Esophagus squamous epithelium (tissue), 5 donors: ENCODE results near the gene RGS7. TPM values are rescaled to one million over a fixed set of nuclear protein-coding genes. Genes with fewer than 3 reads are reported as not detected.

Experiments
- DNase-seq: peaks from one replicate; lab custom pipeline; 2025; lab: John Stamatoyannopoulos, UW
- H3K27ac ChIP-seq, 4 donors: fragments of 200-600 bp; sonication (generic); one replicate each; pipeline ENCODE4 v1.5.1; 2016 to 2019; ENCODE audit warnings: mild to moderate bottlenecking in 1 of 4
- H3K27me3 ChIP-seq, 4 donors: fragments of 200-600 bp; sonication (generic); 1 replicate in 3 of 4; 2 replicates in 1 of 4; pipeline versions ENCODE4 v1.5.1 to v1.6.0; 2017 to 2021; ENCODE audit warnings: antibody characterized with exemption in 1 of 4
- H3K36me3 ChIP-seq, 3 donors: fragments of 200-600 bp; sonication (generic); one replicate each; pipeline ENCODE4 v1.5.1; 2016 to 2019
- H3K4me1 ChIP-seq, 3 donors: fragments of 200-600 bp; sonication (generic); one replicate each; pipeline ENCODE4 v1.5.1; 2017 to 2019
- H3K4me3 ChIP-seq, 4 donors: fragments of 200-600 bp; sonication (generic); 1 replicate in 3 of 4; 2 replicates in 1 of 4; pipeline ENCODE4 v1.5.1; 2016 to 2019; ENCODE audit warnings: mild to moderate bottlenecking in 2 of 4, moderate library complexity in 1 of 4
- H3K9me3 ChIP-seq, 3 donors: fragments of 200-600 bp; sonication (generic); one replicate each; pipeline ENCODE4 v1.5.1; 2016 to 2019
- POLR2A ChIP-seq, 4 donors: fragments of 450-650 bp; IDR thresholded peaks; one replicate each; pipeline ENCODE4 v1.6.1; 2017; ENCODE audit warnings: antibody characterized with exemption in 4 of 4, mild to moderate bottlenecking in 4 of 4, moderate library complexity in 3 of 4
- WGBS, 2 donors: methylation state at CpG; one replicate each; pipeline ENCODE4 v1.1.5; 2018; 5-methylcytosine and 5-hydroxymethylcytosine counted together
- intact Hi-C: fragments of 100-400 bp; cut with DNase I; formaldehyde crosslinking; loops from one replicate; pipeline ENCODE4 v1.15.0; 2022
- total RNA-seq, 4 donors: library from RNA; depleted of rRNA; stranded (reverse); fragments of >200 nt; gene quantifications; one replicate each; pipeline ENCODE4 v1.1.0, GENCODE V29; 2016
- TF ChIP-seq, protein P1 (sequence below), 6 experiments: fragments of 450-650 bp in 4 of 6; fragments of 200-600 bp in 2 of 6; sonication (generic) in 2 of 6; IDR thresholded peaks; one replicate each; pipeline ENCODE4 v1.5.1; 2016 to 2019; ENCODE audit warnings: antibody characterized with exemption in 6 of 6, mild to moderate bottlenecking in 4 of 6, moderate library complexity in 4 of 6
- donor health status: DM: yes; HTN: yes; CAD: no.

The RGS7 gene
- total RNA-seq, 4 donors from 2014 or later = not detected

DNA sequence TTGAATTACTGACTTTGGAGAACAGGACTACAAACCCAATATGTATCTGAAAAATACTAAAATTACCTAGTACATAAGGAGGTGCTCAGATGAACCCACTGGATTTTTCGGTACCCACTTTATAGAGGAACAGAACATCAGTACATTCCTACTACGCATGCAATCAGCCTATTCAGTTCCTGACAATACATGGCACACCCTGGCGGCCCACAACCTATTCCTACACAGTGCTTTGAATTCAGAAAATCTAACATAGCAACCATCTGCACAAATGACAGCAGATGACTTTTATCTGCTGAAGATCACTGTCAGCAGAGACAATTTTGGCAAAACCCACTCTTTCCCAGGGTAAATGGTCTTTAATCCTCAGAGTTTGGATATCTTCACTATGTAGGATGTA is 487.9 kb downstream of the RGS7 start:
- intact Hi-C loops = no loop called here
- Histone ChIP-seq H3K27ac (no peak overlapping the region), H3K4me1 (no peaks in the 10 kb centered on the region), H3K27me3 (no peaks in the 10 kb centered on the region), H3K9me3 (no peaks in the 10 kb centered on the region), H3K36me3 (no peaks in the 10 kb centered on the region), H3K4me3 (no peak overlapping the region)
- DNase-seq = no peak
- TF ChIP-seq, protein P1, sequence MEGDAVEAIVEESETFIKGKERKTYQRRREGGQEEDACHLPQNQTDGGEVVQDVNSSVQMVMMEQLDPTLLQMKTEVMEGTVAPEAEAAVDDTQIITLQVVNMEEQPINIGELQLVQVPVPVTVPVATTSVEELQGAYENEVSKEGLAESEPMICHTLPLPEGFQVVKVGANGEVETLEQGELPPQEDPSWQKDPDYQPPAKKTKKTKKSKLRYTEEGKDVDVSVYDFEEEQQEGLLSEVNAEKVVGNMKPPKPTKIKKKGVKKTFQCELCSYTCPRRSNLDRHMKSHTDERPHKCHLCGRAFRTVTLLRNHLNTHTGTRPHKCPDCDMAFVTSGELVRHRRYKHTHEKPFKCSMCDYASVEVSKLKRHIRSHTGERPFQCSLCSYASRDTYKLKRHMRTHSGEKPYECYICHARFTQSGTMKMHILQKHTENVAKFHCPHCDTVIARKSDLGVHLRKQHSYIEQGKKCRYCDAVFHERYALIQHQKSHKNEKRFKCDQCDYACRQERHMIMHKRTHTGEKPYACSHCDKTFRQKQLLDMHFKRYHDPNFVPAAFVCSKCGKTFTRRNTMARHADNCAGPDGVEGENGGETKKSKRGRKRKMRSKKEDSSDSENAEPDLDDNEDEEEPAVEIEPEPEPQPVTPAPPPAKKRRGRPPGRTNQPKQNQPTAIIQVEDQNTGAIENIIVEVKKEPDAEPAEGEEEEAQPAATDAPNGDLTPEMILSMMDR (IDR thresholded peaks at IDR 0.05) = no peak
- TF ChIP-seq POLR2A (IDR thresholded peaks at IDR 0.05) = no peak
- WGBS, 2 donors = 81% methylated on average over 3 of the region's 3 CpGs

DNA sequence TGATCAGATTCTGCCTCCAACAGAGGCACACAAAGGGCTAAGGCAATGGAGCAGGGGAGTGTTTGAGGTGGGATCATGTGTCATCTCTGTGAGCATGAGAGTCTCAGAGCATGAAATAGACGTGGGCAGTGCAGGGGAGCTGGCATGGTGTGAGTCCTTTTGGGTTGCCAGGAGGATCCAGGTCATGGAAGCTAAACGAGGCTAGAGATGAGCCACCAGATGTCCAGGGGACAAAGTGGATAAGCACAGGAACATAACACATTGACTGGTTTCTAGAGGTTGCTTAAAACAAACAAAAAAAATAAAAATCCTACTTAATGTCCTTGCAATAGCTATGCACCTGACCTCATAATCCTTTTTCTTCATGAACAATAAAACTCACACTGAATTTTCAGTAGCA is 490.3 kb downstream of the RGS7 start:
- no peaks in the 10 kb centered on the region for H3K4me1 ChIP-seq
- DNase-seq = no peak
- TF ChIP-seq POLR2A (IDR thresholded peaks at IDR 0.05) = no peak
- TF ChIP-seq, protein P1 (IDR thresholded peaks at IDR 0.05) = no peak
- no peaks in the 10 kb centered on the region for H3K27me3 ChIP-seq
- no peaks in the 10 kb centered on the region for H3K36me3 ChIP-seq
- intact Hi-C loops = no loop called here
- 20 to 40% methylated on average over 2 of the region's 2 CpGs for WGBS, 2 donors
- H3K4me3 ChIP-seq = no peak overlapping the region
- no peak overlapping the region for H3K27ac ChIP-seq
- peaks cover 0 to 6% (median 0%) of the 10 kb centered on the region in 3 donors for H3K9me3 ChIP-seq

DNA sequence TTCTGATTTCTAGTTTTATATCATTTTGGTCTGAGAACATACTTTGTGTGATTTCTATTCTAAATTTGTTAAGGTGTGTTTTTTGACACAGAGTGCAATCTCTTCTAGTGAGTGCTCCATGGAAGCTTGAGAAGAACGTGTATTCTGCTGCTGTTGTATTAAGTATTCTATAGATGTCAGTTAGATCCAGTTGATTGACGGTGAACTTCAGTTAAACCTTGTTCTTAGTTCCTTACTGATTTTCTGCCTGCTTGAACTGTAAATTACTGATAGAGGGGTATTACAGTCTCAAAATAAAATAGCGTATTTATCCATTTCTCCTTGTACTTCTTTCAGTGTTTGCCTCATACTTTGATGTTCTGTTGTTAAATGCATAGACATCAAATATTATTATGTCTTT is 497.0 kb downstream of the RGS7 start:
- Histone ChIP-seq H3K4me1 (no peaks in the 10 kb centered on the region), H3K4me3 (no peak overlapping the region), H3K9me3 (peaks cover 0 to 6% (median 0%) of the 10 kb centered on the region in 3 donors), H3K27me3 (no peaks in the 10 kb centered on the region), H3K36me3 (no peaks in the 10 kb centered on the region), H3K27ac (no peak overlapping the region)
- DNase-seq = no peak
- TF ChIP-seq, protein P1 (IDR thresholded peaks at IDR 0.05) = no peak
- no peak for TF ChIP-seq POLR2A (IDR thresholded peaks at IDR 0.05)
- 76 to 78% methylated on average over 3 of the region's 3 CpGs for WGBS, 2 donors
- intact Hi-C loops = no loop called here

DNA sequence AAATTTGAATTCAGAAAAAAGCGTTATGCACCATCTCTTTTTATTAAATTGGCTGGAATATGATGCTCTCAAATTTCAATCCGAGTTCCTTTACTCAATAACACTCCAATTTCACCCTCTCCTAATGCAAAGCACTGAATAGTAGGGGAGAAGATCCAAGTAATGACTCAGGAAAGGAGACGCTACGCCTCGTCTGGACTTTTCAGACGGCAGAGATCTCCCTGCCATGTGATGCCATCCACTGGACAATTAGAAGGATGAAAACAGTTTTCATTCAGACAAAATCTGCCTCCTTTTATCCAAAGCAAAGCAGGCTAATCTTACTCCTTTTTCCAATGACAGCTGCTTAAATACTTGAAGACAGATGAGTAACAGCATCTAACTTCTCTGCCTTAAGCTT is 502.6 kb downstream of the RGS7 start:
- peaks cover 0 to 1% (median 0%) of the 10 kb centered on the region in 3 donors for H3K9me3 ChIP-seq
- no peak overlapping the region for H3K27ac ChIP-seq
- intact Hi-C loops = no loop called here
- H3K4me1 ChIP-seq = no peaks in the 10 kb centered on the region
- TF ChIP-seq, protein P1 (IDR thresholded peaks at IDR 0.05) = no peak
- no peak for TF ChIP-seq POLR2A (IDR thresholded peaks at IDR 0.05)
- H3K36me3 ChIP-seq = no peaks in the 10 kb centered on the region
- H3K27me3 ChIP-seq = no peaks in the 10 kb centered on the region
- 59 to 69% methylated on average over 6 of the region's 6 CpGs for WGBS, 2 donors
- no peak overlapping the region for H3K4me3 ChIP-seq
- DNase-seq = no peak

DNA sequence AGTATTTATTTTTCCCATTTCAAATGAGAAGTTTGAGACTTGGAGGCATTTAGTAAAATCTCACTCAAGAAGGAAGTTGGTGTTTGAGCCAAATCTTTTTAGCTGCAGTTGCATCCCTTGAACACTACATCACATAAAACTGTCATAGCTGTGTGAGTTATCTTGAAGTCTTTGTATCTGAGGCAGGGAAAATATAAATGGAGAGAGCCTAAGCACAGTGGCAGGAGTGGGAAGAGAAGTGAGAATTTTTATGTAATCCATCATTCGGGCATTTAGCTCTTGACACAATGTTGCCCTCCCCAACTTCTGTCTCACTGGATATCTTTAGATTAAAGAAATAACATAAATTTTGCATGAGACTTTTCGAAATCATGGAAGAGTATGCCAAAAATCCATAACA is 509.7 kb downstream of the RGS7 start:
- DNase-seq = no peak
- Histone ChIP-seq H3K4me1 (no peaks in the 10 kb centered on the region), H3K27ac (no peak overlapping the region), H3K4me3 (no peak overlapping the region), H3K27me3 (no peaks in the 10 kb centered on the region), H3K9me3 (peaks cover 0 to 5% (median 0%) of the 10 kb centered on the region in 3 donors), H3K36me3 (no peaks in the 10 kb centered on the region)
- intact Hi-C loops = no loop called here
- 68 to 74% methylated on average over 2 of the region's 2 CpGs for WGBS, 2 donors
- TF ChIP-seq, protein P1 (IDR thresholded peaks at IDR 0.05) = no peak
- TF ChIP-seq POLR2A (IDR thresholded peaks at IDR 0.05) = no peak
